HepG2 (cell line): ENCODE measurements around the gene RASGRP2. TPM values are rescaled to one million over a fixed set of nuclear protein-coding genes. Genes with fewer than 3 reads are reported as not detected.

Source experiments
- AFF4 ChIP-seq: sonication (generic); formaldehyde crosslinking; IDR thresholded peaks from 2 replicates; pipeline ENCODE4 v1.4.0; 2020; ENCODE audit warnings: missing genetic modification reagents
- CREB3 ChIP-seq: sonication (generic); formaldehyde crosslinking; IDR thresholded peaks from 2 replicates; pipeline ENCODE4 v1.5.0; 2020; ENCODE audit warnings: missing genetic modification reagents
- ETV5 ChIP-seq: IDR thresholded peaks from 2 replicates; pipeline ENCODE4 v1.6.1; 2018; ENCODE audit warnings: missing biosample characterization, missing genetic modification reagents, inconsistent platforms, borderline replicate concordance
- GPN1 ChIP-seq: sonication (generic); formaldehyde crosslinking; IDR thresholded peaks from 2 replicates; pipeline ENCODE4 v1.5.1; 2020; ENCODE audit warnings: missing genetic modification reagents, borderline replicate concordance
- IRF2 ChIP-seq: IDR thresholded peaks from 2 replicates; pipeline ENCODE4 v1.6.1; 2018; ENCODE audit warnings: missing genetic modification reagents, missing compliant biosample characterization
- MTF2 ChIP-seq: sonication (generic); formaldehyde crosslinking; IDR thresholded peaks from 2 replicates; pipeline ENCODE4 v1.5.0; 2020; ENCODE audit warnings: missing genetic modification reagents, borderline replicate concordance
- NFE2 ChIP-seq: sonication (generic); formaldehyde crosslinking; IDR thresholded peaks from 2 replicates; pipeline ENCODE4 v1.4.0; 2020; ENCODE audit warnings: missing genetic modification reagents
- PBX2 ChIP-seq: IDR thresholded peaks from 2 replicates; pipeline ENCODE4 v1.6.1; 2016; ENCODE audit warnings: control low read depth
- SAP130 ChIP-seq: IDR thresholded peaks from 2 replicates; pipeline ENCODE4 v1.6.1; 2016; ENCODE audit warnings: low read depth
- SRSF9 ChIP-seq: fragments of 200-400 bp; formaldehyde crosslinking; IDR thresholded peaks from 2 replicates; pipeline ENCODE4 v1.6.1; 2018; ENCODE audit warnings: borderline replicate concordance, mild to moderate bottlenecking, low read depth, low read length; ENCODE audit not compliant: insufficient read depth, poor library complexity, severe bottlenecking
- STAT6 ChIP-seq: sonication (generic); formaldehyde crosslinking; IDR thresholded peaks from 2 replicates; pipeline ENCODE4 v1.4.0; 2020; ENCODE audit warnings: missing genetic modification reagents, mild to moderate bottlenecking, borderline replicate concordance
- TCF7L2 ChIP-seq: IDR thresholded peaks from 2 replicates; pipeline ENCODE4 v1.6.1; 2011; ENCODE audit warnings: mild to moderate bottlenecking, low read depth, low read length, moderate library complexity
- ZNF230 ChIP-seq: sonication (generic); formaldehyde crosslinking; IDR thresholded peaks from 2 replicates; pipeline ENCODE4 v1.4.0; 2020; ENCODE audit warnings: mild to moderate bottlenecking, missing genetic modification reagents
- ZNF234 ChIP-seq: sonication (generic); formaldehyde crosslinking; conservative IDR thresholded peaks from 2 replicates; pipeline ENCODE4 v1.5.1; 2020; ENCODE audit warnings: mild to moderate bottlenecking, missing genetic modification reagents
- ZNF598 ChIP-seq: sonication (generic); formaldehyde crosslinking; IDR thresholded peaks from 2 replicates; pipeline ENCODE4 v1.5.1; 2020; ENCODE audit warnings: mild to moderate bottlenecking, missing genetic modification reagents, borderline replicate concordance
- ZNF609 ChIP-seq: sonication (generic); formaldehyde crosslinking; IDR thresholded peaks from 2 replicates; pipeline ENCODE4 v1.4.0; 2020; ENCODE audit warnings: mild to moderate bottlenecking, missing genetic modification reagents, borderline replicate concordance
- polyA plus RNA-seq, 8 experiments: library from polyadenylated mRNA; depleted of rRNA in 3 of 8; stranded (reverse) in 7 of 8; unstranded in 1 of 8; fragments of >200 nt; fragmentation: Illumina TruSeq in 4 of 8; extraction: Trizol in 4 of 8; gene quantifications; 2 replicates each; pipeline versions ENCODE4 v1.2.1 to v1.2.3, GENCODE V29; 2011 to 2016; ENCODE audit warnings: low read depth in 4 of 8, missing spikeins in 1 of 8, mixed read lengths in 1 of 8; ENCODE audit not compliant: insufficient read depth in 1 of 8
- total RNA-seq, 5 experiments: library from RNA; depleted of rRNA; stranded (reverse); fragments of >200 nt; fragmentation: Illumina TruSeq; extraction: Trizol; gene quantifications; 2 replicates each; pipeline ENCODE4 v1.2.3, GENCODE V29; 2016; ENCODE audit warnings: low read depth in 1 of 5

Gene RASGRP2
- total and polyA plus RNA-seq, 2 of the 13 experiments (the other 11 are each of a cell fraction or from before 2014, with no cell fraction given), result 0.61 TPM; not detected in 1

DNA sequence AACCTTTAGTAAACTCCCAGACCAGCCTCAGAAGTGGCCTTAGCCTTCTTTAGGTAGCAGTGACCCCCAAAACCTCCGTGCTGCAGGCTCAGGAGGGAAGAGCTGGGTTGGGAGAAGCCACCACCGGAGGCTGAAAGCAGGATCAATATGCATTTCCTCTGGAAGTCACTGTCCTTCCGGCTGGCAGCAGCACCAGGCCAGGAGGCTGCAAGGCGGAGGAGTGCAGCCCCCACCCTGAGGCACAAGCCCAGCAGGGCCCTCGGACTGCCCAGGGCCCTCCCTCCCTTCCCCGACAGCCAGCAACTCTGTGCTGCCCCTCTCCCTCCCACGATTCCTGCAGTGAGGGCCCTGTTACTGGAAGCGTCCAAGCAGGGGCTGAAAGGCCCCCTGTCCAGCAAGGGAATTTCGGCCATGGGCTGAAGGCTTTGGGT is 17.7 kb downstream of the RASGRP2 start (continued):
- TF ChIP-seq ZNF609 (CRISPR knock-in tag) (no peak), PBX2 (no peak), SAP130 (no peak), CREB3 (CRISPR knock-in tag) (no peak), ZNF598 (CRISPR knock-in tag) (no peak), MTF2 (no peak), ZNF230 (CRISPR knock-in tag) (no peak), IRF2 (no peak), TCF7L2 (no peak), AFF4 (no peak), SRSF9 (no peak), ZNF234 (CRISPR knock-in tag) (no peak), STAT6 (no peak), ETV5 (CRISPR knock-in tag) (peak; percentile 81; the same call in 1 of the 2 replicates), GPN1 (CRISPR knock-in tag) (no peak), NFE2 (CRISPR knock-in tag) (no peak)
